K562 (cell line): ENCODE results near the gene FBXO22. TPM values are rescaled to one million over a fixed set of nuclear protein-coding genes. Genes with fewer than 3 reads are reported as not detected.

Experiments used
- CREM ChIP-seq: IDR thresholded peaks from 2 replicates; pipeline ENCODE4 v1.6.1; 2014; ENCODE audit warnings: antibody characterized with exemption, low read depth
- E2F8 ChIP-seq: fragments of 450-650 bp; IDR thresholded peaks from 2 replicates; pipeline ENCODE4 v1.7.1; 2018; ENCODE audit warnings: mild to moderate bottlenecking, low read depth; ENCODE audit not compliant: partially characterized antibody
- EP300 ChIP-seq: IDR thresholded peaks from 2 replicates; pipeline ENCODE4 v1.6.1; 2012; ENCODE audit warnings: low read length, improper control_type of control experiment
- HEY1 ChIP-seq: fragments of 250-450 bp; sonication (Bioruptor Pico); IDR thresholded peaks from 2 replicates; pipeline ENCODE4 v1.5.0; 2020; ENCODE audit warnings: mild to moderate bottlenecking, moderate library complexity, borderline replicate concordance
- MCM2 ChIP-seq: fragments of 450-650 bp; IDR thresholded peaks from 2 replicates; pipeline ENCODE4 v1.6.1; 2017; ENCODE audit warnings: low read depth, mild to moderate bottlenecking
- MNT ChIP-seq, 2 experiments: fragments of 450-650 bp; conservative IDR thresholded peaks; 2 replicates each; pipeline ENCODE4 v1.6.1; 2017; ENCODE audit warnings: mild to moderate bottlenecking in 2 of 2, moderate library complexity in 2 of 2
- MTF1 ChIP-seq: fragments of 250-450 bp; sonication (Bioruptor Pico); IDR thresholded peaks from 2 replicates; pipeline ENCODE4 v1.9.0; 2021; ENCODE audit warnings: moderate library complexity, mild to moderate bottlenecking, inconsistent platforms, borderline replicate concordance
- MYC ChIP-seq, 2 experiments: fragments of 250-450 bp in 1 of 2; sonication (Bioruptor Pico) in 1 of 2; IDR thresholded peaks; 2 replicates each; pipeline versions ENCODE4 v1.5.1 to v1.6.1; 2012 to 2021; ENCODE audit warnings: low read depth in 2 of 2, borderline replicate concordance in 1 of 2, improper control_type of control experiment in 1 of 2, low read length in 1 of 2, mild to moderate bottlenecking in 1 of 2, moderate library complexity in 1 of 2
- NFRKB ChIP-seq: fragments of 450-650 bp; IDR thresholded peaks from 2 replicates; pipeline ENCODE4 v1.6.1; 2016; ENCODE audit warnings: low read depth
- PBX2 ChIP-seq, 2 experiments: IDR thresholded peaks in 1 of 2; conservative IDR thresholded peaks in 1 of 2; 2 replicates each; pipeline ENCODE4 v1.6.1; 2016; ENCODE audit warnings: low read depth in 2 of 2, mild to moderate bottlenecking in 1 of 2, missing compliant biosample characterization in 1 of 2, missing genetic modification characterization in 1 of 2, moderate library complexity in 1 of 2
- RAD51 ChIP-seq: fragments of 450-650 bp; IDR thresholded peaks from 2 replicates; pipeline ENCODE4 v1.7.1; 2016; ENCODE audit warnings: low read depth, mild to moderate bottlenecking, borderline replicate concordance
- ZBTB26 ChIP-seq: fragments of 450-650 bp; formaldehyde crosslinking; IDR thresholded peaks from 2 replicates; pipeline ENCODE4 v1.4.0; 2022; ENCODE audit warnings: missing genetic modification characterization
- ZNF12 ChIP-seq: sonication (generic); formaldehyde crosslinking; IDR thresholded peaks from 2 replicates; pipeline ENCODE4 v1.4.0; 2020; ENCODE audit warnings: mild to moderate bottlenecking, missing genetic modification reagents
- ZNF699 ChIP-seq: fragments of 250-450 bp; sonication (Bioruptor Pico); IDR thresholded peaks from 2 replicates; pipeline ENCODE4 v1.8.0; 2021; ENCODE audit warnings: mild to moderate bottlenecking, moderate library complexity; ENCODE audit not compliant: insufficient replicate concordance
- polyA plus RNA-seq, 8 experiments: library from polyadenylated mRNA; depleted of rRNA in 4 of 8; stranded (reverse) in 5 of 8; unstranded in 3 of 8; fragments of >200 nt; fragmentation: Nextera tagmentation in 2 of 8; fragmentation: Illumina TruSeq in 1 of 8; extraction: Ambion mirVana in 2 of 8; extraction: Trizol in 1 of 8; gene quantifications; 2 replicates each; pipeline versions ENCODE4 v1.2.1 to v1.2.3, GENCODE V29; 2011 to 2014; ENCODE audit warnings: inconsistent platforms in 1 of 8, missing spikeins in 1 of 8
- total RNA-seq, 7 experiments: library from RNA; depleted of rRNA in 6 of 7; stranded (reverse); fragments of >200 nt in 6 of 7; fragmentation: Illumina TruSeq in 2 of 7; extraction: Trizol in 2 of 7; gene quantifications; 2 replicates each; pipeline versions ENCODE4 v1.2.1 to v1.2.3, GENCODE V29; 2011 to 2021; ENCODE audit warnings: low replicate concordance in 1 of 7

FBXO22 gene
- total and polyA plus RNA-seq, 9 of the 15 experiments (the other 6 are each of a cell fraction or from before 2014, with no cell fraction given) = 24.4 to 99.4 (median 66.5) TPM

GRCh38 chr15:75921732-75922703 is 18.3 kb downstream of the FBXO22 start (continued):
- no peak for TF ChIP-seq EP300
- no peak for TF ChIP-seq ZNF699 (CRISPR knock-in tag)
- no peak for TF ChIP-seq ZBTB26
- TF ChIP-seq MYC (IDR thresholded peaks at IDR 0.05; ENCODE audit: low read depth, low read length) = peak; percentile 60
- TF ChIP-seq MYC (CRISPR knock-in tag; IDR thresholded peaks at IDR 0.05; ENCODE audit: borderline replicate concordance, low read depth) = no peak
- peak; percentile 12 to 44; a peak in 1 of 4 replicates for TF ChIP-seq MNT (conservative IDR thresholded peaks at IDR 0.05)
- no peak for TF ChIP-seq NFRKB
- no peak for TF ChIP-seq HEY1 (CRISPR knock-in tag)
- 0 out of 2 replicates have a peak, but pooled peaks have one; percentile 27 for TF ChIP-seq CREM
- no peak for TF ChIP-seq MTF1 (CRISPR knock-in tag)
- no peak for TF ChIP-seq RAD51
- TF ChIP-seq PBX2 (CRISPR knock-in tag; IDR thresholded peaks at IDR 0.05; ENCODE audit: low read depth) = no peak
- 0 out of 2 replicates have a peak, but pooled peaks have one; percentile 19 for TF ChIP-seq PBX2 (tag; conservative IDR thresholded peaks at IDR 0.05; ENCODE audit: low read depth)
- no peak for TF ChIP-seq MCM2
- TF ChIP-seq ZNF12 = no peak
- peak; percentile 41 for TF ChIP-seq E2F8
